A549 (cell line): ENCODE data around the gene JAKMIP1. TPM values are rescaled to one million over a fixed set of nuclear protein-coding genes. Genes with fewer than 3 reads are reported as not detected.

Experiments
- ATAC-seq, 2 experiments: fragments of 200-7000 bp in 1 of 2; fragments of >200 bp in 1 of 2; cut with Nextera tagmentation in 1 of 2; cut with Tn5 transposase in 1 of 2; 3 replicates each; pipeline versions ENCODE4 v1.8.0 to v1.9.1; 2018 to 2020; ENCODE audit warnings: mild to moderate bottlenecking in 1 of 2, moderate library complexity in 1 of 2
- CTCF ChIA-PET: fragments of 300-600 bp; sonication (Branson Sonifier 250); formaldehyde crosslinking; extraction: SDS; loops from one replicate; lab custom pipeline; 2021; ENCODE audit warnings: antibody characterized with exemption, inconsistent platforms; lab: Yijun Ruan, JAX
- POLR2A ChIA-PET: fragments of 350-600 bp; formaldehyde crosslinking; extraction: SDS; loops from one replicate; lab custom pipeline; 2021; ENCODE audit warnings: antibody characterized with exemption, inconsistent platforms; lab: Yijun Ruan, JAX
- DNase-seq, 2 experiments: peaks; one replicate each; pipeline versions ENCODE4 v3.0.0 to v3.0.0-alpha.2; 2011 to 2016; ENCODE audit warnings: low read depth in 1 of 2, low spot score in 1 of 2
- FAIRE-seq: peaks from 2 replicates; lab custom pipeline; 2011; peaks lifted over from hg19 to GRCh38; lab: Jason Lieb, UNC
- H3K27ac ChIP-seq, 2 experiments: fragments of >200 bp; sonication (Bioruptor Twin); formaldehyde crosslinking; 3 replicates each; pipeline ENCODE4 v1.5.1; 2016 to 2017
- H3K4me1 ChIP-seq: fragments of >200 bp; sonication (Bioruptor Twin); formaldehyde crosslinking; 3 replicates; pipeline ENCODE4 v1.6.1; 2016
- H3K4me2 ChIP-seq: fragments of >200 bp; sonication (Bioruptor Twin); formaldehyde crosslinking; 3 replicates; pipeline ENCODE4 v1.6.1; 2016
- H3K4me3 ChIP-seq: fragments of >200 bp; sonication (Bioruptor Twin); formaldehyde crosslinking; 3 replicates; pipeline ENCODE4 v1.5.1; 2016
- H3K9me3 ChIP-seq: fragments of >200 bp; sonication (Bioruptor Twin); formaldehyde crosslinking; 3 replicates; pipeline ENCODE4 v1.6.1; 2016
- CEBPB ChIP-seq, 2 experiments: fragments of >200 bp in 1 of 2; sonication (Bioruptor Twin) in 1 of 2; formaldehyde crosslinking in 1 of 2; IDR thresholded peaks; 2 replicates each; pipeline ENCODE4 v1.6.1; 2012 to 2016
- CHD4 ChIP-seq: fragments of 200-600 bp; sonication (generic); IDR thresholded peaks from 2 replicates; pipeline ENCODE4 v1.6.1; 2016; ENCODE audit warnings: antibody characterized with exemption, mild to moderate bottlenecking, borderline replicate concordance
- EHF ChIP-seq: fragments of 250-450 bp; sonication (Bioruptor Pico); IDR thresholded peaks from 2 replicates; pipeline ENCODE4 v1.5.0; 2020; ENCODE audit warnings: mild to moderate bottlenecking
- HOXB13 ChIP-seq: fragments of 250-450 bp; sonication (Bioruptor Pico); IDR thresholded peaks from 2 replicates; pipeline ENCODE4 v1.5.0; 2020; ENCODE audit warnings: low read depth, mild to moderate bottlenecking, moderate library complexity
- NR3C1 ChIP-seq: fragments of >200 bp; sonication (Bioruptor Twin); formaldehyde crosslinking; IDR thresholded peaks from 3 replicates; pipeline ENCODE4 v1.6.1; 2017
- RFX5 ChIP-seq: fragments of 450-650 bp; IDR thresholded peaks from 2 replicates; pipeline ENCODE4 v1.7.1; 2014; ENCODE audit warnings: antibody characterized with exemption, mild to moderate bottlenecking, moderate library complexity
- SREBF2 ChIP-seq: fragments of 450-650 bp; IDR thresholded peaks from 2 replicates; pipeline ENCODE4 v1.6.1; 2014; ENCODE audit warnings: mild to moderate bottlenecking, moderate library complexity
- TFCP2L1 ChIP-seq: fragments of 250-450 bp; sonication (Bioruptor Pico); IDR thresholded peaks from 2 replicates; pipeline ENCODE4 v1.5.0; 2021; ENCODE audit warnings: mild to moderate bottlenecking
- ZFP36 ChIP-seq: fragments of 450-650 bp; IDR thresholded peaks from 2 replicates; pipeline ENCODE4 v1.6.1; 2014; ENCODE audit warnings: borderline replicate concordance; ENCODE audit not compliant: partially characterized antibody
- ZNF302 ChIP-seq: fragments of 250-450 bp; sonication (Bioruptor Pico); IDR thresholded peaks from 2 replicates; pipeline ENCODE4 v1.9.0; 2021; ENCODE audit warnings: inconsistent platforms, mild to moderate bottlenecking, moderate library complexity
- ZSCAN20 ChIP-seq: fragments of 250-450 bp; sonication (Bioruptor Pico); IDR thresholded peaks from 2 replicates; pipeline ENCODE4 v1.8.0; 2022; ENCODE audit warnings: mild to moderate bottlenecking, moderate library complexity
- WGBS: methylation state at CpG from one replicate; pipeline ENCODE4 v1.1.6; 2017; ENCODE audit errors: missing lambda C conversion rate; 5-methylcytosine and 5-hydroxymethylcytosine counted together
- polyA plus RNA-seq, 4 experiments: library from polyadenylated mRNA; depleted of rRNA in 3 of 4; stranded (reverse); fragments of >200 nt; fragmentation: RNase III in 1 of 4; extraction: RNeasy Plus Mini Kit Qiagen cat#74134 plus additional on column Dnase treatment in 1 of 4; gene quantifications; 2 replicates in 3 of 4; 3 replicates in 1 of 4; pipeline ENCODE4 v1.2.3, GENCODE V29; 2011 to 2017
- TF ChIP-seq, protein P1 (sequence below): fragments of >200 bp; sonication (Bioruptor Twin); formaldehyde crosslinking; IDR thresholded peaks from 2 replicates; pipeline ENCODE4 v1.6.1; 2016
- TF ChIP-seq, protein P2 (sequence below): fragments of >200 bp; sonication (Bioruptor Twin); formaldehyde crosslinking; IDR thresholded peaks from 3 replicates; pipeline ENCODE4 v1.5.1; 2016
- TF ChIP-seq, protein P3 (sequence below): fragments of 250-450 bp; sonication (Bioruptor Pico); IDR thresholded peaks from 2 replicates; pipeline ENCODE4 v1.5.0; 2021; ENCODE audit warnings: mild to moderate bottlenecking, moderate library complexity, borderline replicate concordance
- TF ChIP-seq, protein P4 (sequence below): IDR thresholded peaks from 2 replicates; pipeline ENCODE4 v1.6.1; 2012
- TF ChIP-seq, protein P5 (sequence below): IDR thresholded peaks from 2 replicates; pipeline ENCODE4 v1.6.1; 2012
- TF ChIP-seq, protein P6 (sequence below): IDR thresholded peaks from 2 replicates; pipeline ENCODE4 v1.6.1; 2012; ENCODE audit warnings: low read depth, borderline replicate concordance

JAKMIP1 gene
- polyA plus RNA-seq, 2 of the 4 experiments (the other 2 are of a cell fraction), result not detected

DNA sequence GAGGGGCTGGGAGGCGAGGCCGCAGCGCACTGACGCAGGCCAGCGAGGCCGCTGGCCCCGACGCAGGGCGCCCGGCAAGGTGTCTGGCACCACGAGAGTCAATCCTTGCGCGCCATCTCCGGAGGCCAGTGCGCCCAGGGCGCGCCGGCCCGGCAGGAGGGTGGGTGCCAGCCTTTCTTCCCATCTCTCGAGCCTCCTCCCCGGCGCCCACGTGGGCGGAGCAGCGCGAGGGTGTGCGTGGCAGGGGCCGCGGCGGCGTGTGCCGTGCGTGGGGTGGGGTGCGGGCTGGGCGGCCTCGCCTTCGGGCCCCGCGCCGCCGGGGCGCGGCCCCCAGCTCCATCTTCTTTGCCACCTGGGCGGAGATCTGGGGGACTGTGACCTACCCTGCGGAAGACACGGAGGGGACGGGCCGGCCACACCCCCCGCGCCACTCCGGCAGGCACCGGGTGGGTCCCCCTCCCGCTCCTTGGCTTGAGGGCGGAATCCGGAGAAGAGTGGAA, 877 bp downstream of the JAKMIP1 start:
- TF ChIP-seq, protein P1, sequence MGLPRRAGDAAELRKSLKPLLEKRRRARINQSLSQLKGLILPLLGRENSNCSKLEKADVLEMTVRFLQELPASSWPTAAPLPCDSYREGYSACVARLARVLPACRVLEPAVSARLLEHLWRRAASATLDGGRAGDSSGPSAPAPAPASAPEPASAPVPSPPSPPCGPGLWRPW, result no peak
- TF ChIP-seq, protein P2, sequence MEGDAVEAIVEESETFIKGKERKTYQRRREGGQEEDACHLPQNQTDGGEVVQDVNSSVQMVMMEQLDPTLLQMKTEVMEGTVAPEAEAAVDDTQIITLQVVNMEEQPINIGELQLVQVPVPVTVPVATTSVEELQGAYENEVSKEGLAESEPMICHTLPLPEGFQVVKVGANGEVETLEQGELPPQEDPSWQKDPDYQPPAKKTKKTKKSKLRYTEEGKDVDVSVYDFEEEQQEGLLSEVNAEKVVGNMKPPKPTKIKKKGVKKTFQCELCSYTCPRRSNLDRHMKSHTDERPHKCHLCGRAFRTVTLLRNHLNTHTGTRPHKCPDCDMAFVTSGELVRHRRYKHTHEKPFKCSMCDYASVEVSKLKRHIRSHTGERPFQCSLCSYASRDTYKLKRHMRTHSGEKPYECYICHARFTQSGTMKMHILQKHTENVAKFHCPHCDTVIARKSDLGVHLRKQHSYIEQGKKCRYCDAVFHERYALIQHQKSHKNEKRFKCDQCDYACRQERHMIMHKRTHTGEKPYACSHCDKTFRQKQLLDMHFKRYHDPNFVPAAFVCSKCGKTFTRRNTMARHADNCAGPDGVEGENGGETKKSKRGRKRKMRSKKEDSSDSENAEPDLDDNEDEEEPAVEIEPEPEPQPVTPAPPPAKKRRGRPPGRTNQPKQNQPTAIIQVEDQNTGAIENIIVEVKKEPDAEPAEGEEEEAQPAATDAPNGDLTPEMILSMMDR, result no peak
- no peak for TF ChIP-seq TFCP2L1 (CRISPR knock-in tag)
- TF ChIP-seq, protein P3, sequence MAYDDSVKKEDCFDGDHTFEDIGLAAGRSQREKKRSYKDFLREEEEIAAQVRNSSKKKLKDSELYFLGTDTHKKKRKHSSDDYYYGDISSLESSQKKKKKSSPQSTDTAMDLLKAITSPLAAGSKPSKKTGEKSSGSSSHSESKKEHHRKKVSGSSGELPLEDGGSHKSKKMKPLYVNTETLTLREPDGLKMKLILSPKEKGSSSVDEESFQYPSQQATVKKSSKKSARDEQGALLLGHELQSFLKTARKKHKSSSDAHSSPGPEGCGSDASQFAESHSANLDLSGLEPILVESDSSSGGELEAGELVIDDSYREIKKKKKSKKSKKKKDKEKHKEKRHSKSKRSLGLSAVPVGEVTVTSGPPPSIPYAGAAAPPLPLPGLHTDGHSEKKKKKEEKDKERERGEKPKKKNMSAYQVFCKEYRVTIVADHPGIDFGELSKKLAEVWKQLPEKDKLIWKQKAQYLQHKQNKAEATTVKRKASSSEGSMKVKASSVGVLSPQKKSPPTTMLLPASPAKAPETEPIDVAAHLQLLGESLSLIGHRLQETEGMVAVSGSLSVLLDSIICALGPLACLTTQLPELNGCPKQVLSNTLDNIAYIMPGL (CRISPR knock-in tag), result no peak
- TF ChIP-seq ZSCAN20 (CRISPR knock-in tag), result no peak
- TF ChIP-seq HOXB13 (CRISPR knock-in tag), result no peak
- TF ChIP-seq, protein P4, sequence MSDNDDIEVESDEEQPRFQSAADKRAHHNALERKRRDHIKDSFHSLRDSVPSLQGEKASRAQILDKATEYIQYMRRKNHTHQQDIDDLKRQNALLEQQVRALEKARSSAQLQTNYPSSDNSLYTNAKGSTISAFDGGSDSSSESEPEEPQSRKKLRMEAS, result 0 out of 2 replicates have a peak, but pooled peaks have one; percentile 28
- H3K4me3 ChIP-seq, result peak overlapping the region; percentile 62
- DNase-seq, result no peak
- ChIA-PET POLR2A (no interaction called here), CTCF (no interaction called here)
- peak overlapping the region; percentile 99 for H3K4me2 ChIP-seq
- no peak for FAIRE-seq
- H3K27ac ChIP-seq, result no peak overlapping the region
- no peaks in the 10 kb centered on the region; the same call in 2 of the 3 replicates for H3K9me3 ChIP-seq
- no peak; a peak in 1 of 6 replicates for ATAC-seq
- peaks cover 15% of the 10 kb centered on the region for H3K4me1 ChIP-seq
- WGBS, result no CpG with 5 or more reads among the region's 55 CpGs

DNA sequence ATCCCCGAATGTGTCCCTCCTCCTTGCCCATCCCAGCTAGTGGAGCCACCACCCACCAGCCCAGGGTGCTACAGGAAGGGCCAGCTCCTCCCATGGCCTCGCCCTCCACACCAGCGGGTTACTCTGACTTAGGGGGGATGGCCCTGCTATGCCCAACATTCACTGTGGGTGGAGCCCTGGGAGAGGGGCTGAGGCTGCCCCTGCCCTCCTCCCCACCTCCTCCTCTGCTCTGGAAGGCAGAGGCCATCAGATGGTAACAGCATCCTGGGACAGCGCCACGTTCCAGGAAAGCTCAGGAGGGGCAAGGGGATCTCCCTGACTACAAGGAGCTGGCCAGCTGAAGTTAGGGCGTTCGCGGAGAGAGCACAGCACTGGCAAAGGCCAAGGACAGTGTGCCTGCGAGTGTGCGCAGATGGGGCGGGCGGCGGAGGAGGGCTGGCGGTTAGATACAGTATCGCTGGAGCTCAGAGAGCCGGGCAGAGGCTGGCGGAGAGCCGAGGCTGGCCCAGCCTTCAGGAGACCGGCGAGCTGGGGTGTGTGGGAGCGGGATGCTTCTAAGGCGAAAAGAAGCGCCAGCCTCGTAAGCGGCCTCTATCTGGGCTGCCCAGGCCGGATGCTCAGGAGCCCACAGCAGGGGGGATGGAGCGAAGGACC, 1.5 kb downstream of the JAKMIP1 start:
- Histone ChIP-seq H3K9me3 (no peaks in the 10 kb centered on the region; the same call in 2 of the 3 replicates), H3K4me2 (peak overlapping the region; percentile 99), H3K4me1 (peaks cover 15% of the 10 kb centered on the region), H3K27ac (no peak overlapping the region), H3K4me3 (peak overlapping the region; percentile 62)
- FAIRE-seq (no peak), ATAC-seq (peak; percentile 25 to 74; a peak in 4 of 6 replicates), DNase-seq (peak in 1 of 2 experiments; percentile 19)
- TF ChIP-seq CHD4 (no peak), CEBPB (IDR thresholded peaks at IDR 0.05) (no peak), ZNF302 (no peak), ZFP36 (no peak), EHF (CRISPR knock-in tag) (no peak), SREBF2 (no peak), RFX5 (no peak), NR3C1 (no peak)
- TF ChIP-seq, protein P5, sequence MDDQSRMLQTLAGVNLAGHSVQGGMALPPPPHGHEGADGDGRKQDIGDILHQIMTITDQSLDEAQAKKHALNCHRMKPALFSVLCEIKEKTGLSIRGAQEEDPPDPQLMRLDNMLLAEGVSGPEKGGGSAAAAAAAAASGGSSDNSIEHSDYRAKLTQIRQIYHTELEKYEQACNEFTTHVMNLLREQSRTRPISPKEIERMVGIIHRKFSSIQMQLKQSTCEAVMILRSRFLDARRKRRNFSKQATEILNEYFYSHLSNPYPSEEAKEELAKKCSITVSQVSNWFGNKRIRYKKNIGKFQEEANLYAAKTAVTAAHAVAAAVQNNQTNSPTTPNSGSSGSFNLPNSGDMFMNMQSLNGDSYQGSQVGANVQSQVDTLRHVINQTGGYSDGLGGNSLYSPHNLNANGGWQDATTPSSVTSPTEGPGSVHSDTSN, result no peak
- TF ChIP-seq, protein P3 (CRISPR knock-in tag), result no peak
- TF ChIP-seq, protein P6, sequence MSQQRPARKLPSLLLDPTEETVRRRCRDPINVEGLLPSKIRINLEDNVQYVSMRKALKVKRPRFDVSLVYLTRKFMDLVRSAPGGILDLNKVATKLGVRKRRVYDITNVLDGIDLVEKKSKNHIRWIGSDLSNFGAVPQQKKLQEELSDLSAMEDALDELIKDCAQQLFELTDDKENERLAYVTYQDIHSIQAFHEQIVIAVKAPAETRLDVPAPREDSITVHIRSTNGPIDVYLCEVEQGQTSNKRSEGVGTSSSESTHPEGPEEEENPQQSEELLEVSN, result no peak
- TF ChIP-seq, protein P4, result no peak
- ChIA-PET CTCF (interaction anchor here (0.9 kb wide), 1 partner anchor 112 kb away, joined by 3 read pairs; no protein-coding TSS in a partner anchor), POLR2A (no interaction called here)
- WGBS, result 33% methylated on average over 11 of the region's 27 CpGs
